Tongue (tissue), 2 donors: Measurements from ENCODE around the gene TDRD7. TPM values are rescaled to one million over a fixed set of nuclear protein-coding genes. Genes with fewer than 3 reads are reported as not detected.

Source experiments
- DNase-seq: peaks from one replicate; pipeline ENCODE4 v3.0.0-alpha.2; 2015
- total RNA-seq: library from RNA; depleted of rRNA; stranded (reverse); fragments of >200 nt; gene quantifications from one replicate; pipeline ENCODE4 v1.2.3, GENCODE V29; 2014

TDRD7 gene
- total RNA-seq, 1 donor from 2014 or later = 10.4 TPM

GRCh38 chr9:97507428-97507984, 95.6 kb downstream of the TDRD7 start:
- DNase-seq = no peak

GRCh38 chr9:97508852-97509251, 97.0 kb downstream of the TDRD7 start:
- no peak for DNase-seq

- peak; percentile 36 for DNase-seq
These were observed 99.1 kb downstream of the TDRD7 start for GRCh38 chr9:97510797-97511654.

- DNase-seq = no peak
These were observed 99.9 kb downstream of the TDRD7 start for GRCh38 chr9:97511655-97512427.

- DNase-seq = no peak
These were observed 101.2 kb downstream of the TDRD7 start for GRCh38 chr9:97512966-97513560.

- no peak for DNase-seq
These were observed 102.6 kb downstream of the TDRD7 start for GRCh38 chr9:97514531-97514930.

GRCh38 chr9:97515662-97516061, 103.8 kb downstream of the TDRD7 start:
- DNase-seq = no peak

GRCh38 chr9:97516111-97516510, 104.2 kb downstream of the TDRD7 start:
- DNase-seq = no peak

- DNase-seq = no peak
These were observed 105.6 kb downstream of the TDRD7 start for GRCh38 chr9:97517331-97518089.

GRCh38 chr9:97518166-97518908, 106.4 kb downstream of the TDRD7 start:
- DNase-seq = no peak

- DNase-seq = no peak
These were observed 107.0 kb downstream of the TDRD7 start for GRCh38 chr9:97518909-97519307.

GRCh38 chr9:97519441-97519970, 107.6 kb downstream of the TDRD7 start:
- no peak for DNase-seq

GRCh38 chr9:97521576-97522333, 109.9 kb downstream of the TDRD7 start:
- DNase-seq = no peak

GRCh38 chr9:97524424-97524823, 112.5 kb downstream of the TDRD7 start:
- no peak for DNase-seq

GRCh38 chr9:97525451-97525850, 113.6 kb downstream of the TDRD7 start:
- DNase-seq = no peak

GRCh38 chr9:97526895-97527575, 115.1 kb downstream of the TDRD7 start:
- no peak for DNase-seq

- DNase-seq = peak; percentile 24
These were observed 116.0 kb downstream of the TDRD7 start for GRCh38 chr9:97527626-97528528.

- peak; percentile 43 for DNase-seq
These were observed 116.8 kb downstream of the TDRD7 start for GRCh38 chr9:97528529-97529230.
